ENCODE measurements around the gene KDM5C.

Gene KDM5C

DNA sequence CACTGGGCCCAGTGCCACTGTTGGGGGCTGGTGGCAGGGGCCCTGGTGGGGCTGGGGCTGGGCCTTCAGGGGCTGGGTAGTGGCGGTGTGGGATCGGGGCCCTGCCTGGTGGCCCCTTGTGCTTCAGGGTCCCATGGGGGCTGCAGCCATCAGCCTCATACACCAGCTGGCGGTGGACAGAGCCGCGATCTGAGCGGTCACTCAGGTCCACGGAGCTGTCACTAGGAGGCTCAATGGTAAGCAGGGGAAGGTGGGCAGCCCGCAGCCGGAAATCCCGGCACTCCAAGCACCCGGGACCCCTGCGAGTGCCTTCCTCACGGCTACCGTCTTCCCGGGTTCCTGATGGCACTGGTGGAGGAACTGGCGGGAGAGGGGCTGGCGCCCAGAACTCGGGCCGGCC, 25.5 kb upstream of the KDM5C start:
- in situ Hi-C loops (cut with HindIII; ENCODE audit: low sequenced_read_pairs) = no loop called here
- no peak overlapping the region for H3K4me3 ChIP-seq (ENCODE audit: low read depth, low read length)
- DNase-seq (ENCODE audit: low read depth) = no peak
- TF ChIP-seq CTCF (IDR thresholded peaks at IDR 0.05; ENCODE audit: low read depth, low read length, missing control alignments) = no peak

- DNase-seq (ENCODE audit: low read depth) = no peak
- H3K4me3 ChIP-seq (ENCODE audit: low read depth, low read length) = no peak overlapping the region
- in situ Hi-C loops (cut with HindIII; ENCODE audit: low sequenced_read_pairs) = no loop called here
- no peak for TF ChIP-seq CTCF (IDR thresholded peaks at IDR 0.05; ENCODE audit: low read depth, low read length, missing control alignments)
Measured at GRCh38 chrX:53249408-53250042, 24.5 kb upstream of the KDM5C start.

GRCh38 chrX:53247928-53248327, 22.9 kb upstream of the KDM5C start:
- no peak for DNase-seq (ENCODE audit: low read depth)
- no peak for TF ChIP-seq CTCF (IDR thresholded peaks at IDR 0.05; ENCODE audit: low read depth, low read length, missing control alignments)
- no peak overlapping the region for H3K4me3 ChIP-seq (ENCODE audit: low read depth, low read length)
- in situ Hi-C loops (cut with HindIII; ENCODE audit: low sequenced_read_pairs) = no loop called here

DNA sequence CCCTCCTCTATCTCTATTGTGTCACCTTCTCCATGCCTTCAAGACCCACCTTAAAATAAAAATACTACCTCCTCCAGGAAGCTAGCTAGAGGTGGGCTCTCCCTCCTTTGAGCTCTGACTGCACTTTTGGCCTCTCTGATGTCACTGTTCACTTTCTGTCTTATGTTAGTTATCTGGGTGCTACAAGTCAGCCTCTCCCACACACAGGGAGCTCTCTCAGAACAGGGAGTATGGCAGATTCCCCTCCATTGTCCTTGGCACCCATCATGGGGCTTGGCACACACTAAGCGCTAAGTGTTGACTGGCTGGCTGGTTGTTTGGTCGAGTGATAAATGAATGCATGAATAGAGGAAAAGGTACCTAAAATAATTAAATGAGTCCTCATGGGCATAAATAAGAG, 21.2 kb upstream of the KDM5C start:
- in situ Hi-C loops (cut with HindIII; ENCODE audit: low sequenced_read_pairs) = no loop called here
- TF ChIP-seq CTCF (IDR thresholded peaks at IDR 0.05; ENCODE audit: low read depth, low read length, missing control alignments) = no peak
- no peak for DNase-seq (ENCODE audit: low read depth)
- H3K4me3 ChIP-seq (ENCODE audit: low read depth, low read length) = no peak overlapping the region

GRCh38 chrX:53244610-53245009, 19.6 kb upstream of the KDM5C start:
- in situ Hi-C loops (cut with HindIII; ENCODE audit: low sequenced_read_pairs) = no loop called here
- no peak overlapping the region for H3K4me3 ChIP-seq (ENCODE audit: low read depth, low read length)
- peak; percentile 2 for TF ChIP-seq CTCF (IDR thresholded peaks at IDR 0.05; ENCODE audit: low read depth, low read length, missing control alignments)
- no peak for DNase-seq (ENCODE audit: low read depth)

DNA sequence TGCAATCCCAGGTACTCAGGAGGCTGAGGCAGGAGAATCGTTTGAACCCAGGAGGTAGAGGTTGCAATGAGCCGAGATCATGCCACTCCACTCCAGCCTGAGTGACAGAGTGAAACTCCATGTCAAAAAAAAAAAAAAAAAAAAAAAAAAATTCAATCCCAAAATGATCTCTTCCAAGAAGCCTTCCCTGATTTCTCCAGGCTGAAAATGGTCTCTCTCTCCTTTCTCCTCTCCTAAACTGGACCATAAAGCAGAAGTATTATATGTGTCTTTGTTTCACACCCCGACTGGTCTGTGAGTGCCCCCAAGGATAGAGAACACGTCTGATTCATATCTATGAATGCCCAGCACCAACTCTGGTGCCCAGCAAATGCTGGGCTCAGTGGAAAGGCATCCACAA, 17.3 kb upstream of the KDM5C start:
- in situ Hi-C loops (cut with HindIII; ENCODE audit: low sequenced_read_pairs) = no loop called here
- no peak for DNase-seq (ENCODE audit: low read depth)
- TF ChIP-seq CTCF (IDR thresholded peaks at IDR 0.05; ENCODE audit: low read depth, low read length, missing control alignments) = no peak
- no peak overlapping the region for H3K4me3 ChIP-seq (ENCODE audit: low read depth, low read length)

Measured in astrocyte of the cerebellum (primary cell).